ENCODE measurements around the gene VGLL4.

- TF ChIP-seq KAT7 (CRISPR knock-in tag; IDR thresholded peaks at IDR 0.05; ENCODE audit: borderline replicate concordance) = no peak
- TF ChIP-seq USF2 (CRISPR knock-in tag; IDR thresholded peaks at IDR 0.05) = no peak
Observed at GRCh38 chr3:11665331-11665730, 21.6 kb upstream of the VGLL4 start.

Data from WTC11 (cell line).